PFSK-1 (cell line): ENCODE results near the gene UNC45B.

Experiments
- FOXP2 ChIP-seq: optimal IDR thresholded peaks from 2 replicates; pipeline ENCODE3; 2011; ENCODE audit warnings: borderline replicate concordance, control low read depth, inconsistent platforms; ENCODE audit not compliant: insufficient read depth; ENCODE audit errors: extremely low read length, extremely low read depth
- POLR2AphosphoS5 ChIP-seq: IDR thresholded peaks from 2 replicates; pipeline ENCODE4 v1.6.1; 2012; ENCODE audit warnings: low read depth, mild to moderate bottlenecking, control low read depth, low read length, moderate library complexity
- REST ChIP-seq, 2 experiments: IDR thresholded peaks; 2 replicates each; pipeline versions ENCODE4 v1.6.1 to v1.8.0; 2011 to 2012; ENCODE audit warnings: low read depth in 2 of 2, low read length in 2 of 2, control low read depth in 1 of 2, inconsistent platforms in 1 of 2, mild to moderate bottlenecking in 1 of 2, moderate library complexity in 1 of 2; ENCODE audit not compliant: insufficient read depth in 1 of 2
- SIN3A ChIP-seq: IDR thresholded peaks from 2 replicates; pipeline ENCODE4 v1.6.1; 2012; ENCODE audit warnings: mild to moderate bottlenecking, low read length, moderate library complexity, borderline replicate concordance; ENCODE audit not compliant: insufficient read depth
- TAF1 ChIP-seq: IDR thresholded peaks from 2 replicates; pipeline ENCODE4 v1.6.1; 2012; ENCODE audit warnings: low read length, control low read depth, borderline replicate concordance; ENCODE audit not compliant: insufficient read depth

UNC45B gene

GRCh38 chr17:35152421-35153140 lies 5.0 kb downstream of the UNC45B start:
- TF ChIP-seq FOXP2 (no peak), TAF1 (no peak), REST (IDR thresholded peaks at IDR 0.05; ENCODE audit: insufficient read depth in 1 of 2, low read depth in 2 of 2, low read length in 2 of 2) (no peak), SIN3A (no peak), POLR2AphosphoS5 (no peak)

- TF ChIP-seq TAF1, result no peak
- TF ChIP-seq SIN3A, result no peak
- no peak for TF ChIP-seq POLR2AphosphoS5
- TF ChIP-seq FOXP2, result no peak
- TF ChIP-seq REST (IDR thresholded peaks at IDR 0.05; ENCODE audit: insufficient read depth in 1 of 2, low read depth in 2 of 2, low read length in 2 of 2), result no peak
Observed at GRCh38 chr17:35154196-35155165, 6.9 kb downstream of the UNC45B start.

- TF ChIP-seq POLR2AphosphoS5 (no peak), REST (IDR thresholded peaks at IDR 0.05; ENCODE audit: insufficient read depth in 1 of 2, low read depth in 2 of 2, low read length in 2 of 2) (no peak), FOXP2 (no peak), SIN3A (no peak), TAF1 (no peak)
Observed at GRCh38 chr17:35155246-35155645, 7.6 kb downstream of the UNC45B start.

- TF ChIP-seq FOXP2 (no peak), SIN3A (no peak), POLR2AphosphoS5 (no peak), TAF1 (no peak), REST (IDR thresholded peaks at IDR 0.05; ENCODE audit: insufficient read depth in 1 of 2, low read depth in 2 of 2, low read length in 2 of 2) (no peak)
Observed at GRCh38 chr17:35159940-35160339, 12.3 kb downstream of the UNC45B start.
